Activated naive CD4-positive, alpha-beta T cell treated with anti-CD3 and anti-CD28 coated beads, Interleukin-2, amount 50 U/mL, for 72 hours (primary cell): ENCODE results near the gene TIPIN. TPM values are rescaled to one million over a fixed set of nuclear protein-coding genes. Genes with fewer than 3 reads are reported as not detected.
"Not testable (repeated sequence)": the region's sequence is repeated elsewhere in the genome, so short reads cannot be mapped to it uniquely, and the experiment has no call there.

ENCODE experiments used
- ATAC-seq, 2 donors: fragments of 150-1000 bp; cut with Tn5 transposase; 2 replicates each; pipeline ENCODE4 v1.10.0; 2021; ENCODE audit warnings: mild to moderate bottlenecking in 2 of 2, moderate library complexity in 2 of 2
- DNase-seq, 2 donors: peaks; one replicate each; pipeline ENCODE4 v3.0.0; 2021 to 2022; ENCODE audit warnings: low spot score in 2 of 2
- H3K27ac Mint-ChIP-seq, 2 donors: one replicate each; pipeline ENCODE4 v1.8.0; 2022; ENCODE audit warnings: mild to moderate bottlenecking in 2 of 2, mixed read lengths in 2 of 2
- H3K36me3 Mint-ChIP-seq, 2 donors: one replicate each; pipeline ENCODE4 v1.8.0; 2022; ENCODE audit warnings: mixed read lengths in 2 of 2
- H3K9me3 Mint-ChIP-seq, 2 donors: one replicate each; pipeline ENCODE4 v1.8.0; 2022; ENCODE audit warnings: mixed read lengths in 2 of 2
- total RNA-seq, 2 donors: library from RNA; stranded (reverse); gene quantifications; one replicate each; pipeline ENCODE4 v1.2.3, GENCODE V29; 2022

TIPIN gene
- total RNA-seq, 2 donors from 2014 or later, result 27.9 to 36.3 TPM

GRCh38 chr15:66389098-66389858, 32.8 kb upstream of the TIPIN start:
- ATAC-seq (no peak), DNase-seq (no peak)
- Mint-ChIP-seq H3K36me3 (peaks cover 17 to 50% of the 10 kb centered on the region in 2 donors), H3K9me3 (no peaks in the 10 kb centered on the region), H3K27ac (peak overlapping the region; percentile 19 to 46)

GRCh38 chr15:66388576-66388975, 32.1 kb upstream of the TIPIN start:
- peaks cover 17 to 50% of the 10 kb centered on the region in 2 donors for H3K36me3 Mint-ChIP-seq
- H3K27ac Mint-ChIP-seq, result peak overlapping the region; percentile 46 to 57
- ATAC-seq (no peak), DNase-seq (no peak)
- H3K9me3 Mint-ChIP-seq, result no peaks in the 10 kb centered on the region

- no peaks in the 10 kb centered on the region for H3K9me3 Mint-ChIP-seq
- ATAC-seq (no peak), DNase-seq (no peak)
- peak overlapping the region; percentile 89 to 90 for H3K27ac Mint-ChIP-seq
- H3K36me3 Mint-ChIP-seq, result peaks cover 17 to 47% of the 10 kb centered on the region in 2 donors
Measured at GRCh38 chr15:66388043-66388363, 31.5 kb upstream of the TIPIN start.

DNA sequence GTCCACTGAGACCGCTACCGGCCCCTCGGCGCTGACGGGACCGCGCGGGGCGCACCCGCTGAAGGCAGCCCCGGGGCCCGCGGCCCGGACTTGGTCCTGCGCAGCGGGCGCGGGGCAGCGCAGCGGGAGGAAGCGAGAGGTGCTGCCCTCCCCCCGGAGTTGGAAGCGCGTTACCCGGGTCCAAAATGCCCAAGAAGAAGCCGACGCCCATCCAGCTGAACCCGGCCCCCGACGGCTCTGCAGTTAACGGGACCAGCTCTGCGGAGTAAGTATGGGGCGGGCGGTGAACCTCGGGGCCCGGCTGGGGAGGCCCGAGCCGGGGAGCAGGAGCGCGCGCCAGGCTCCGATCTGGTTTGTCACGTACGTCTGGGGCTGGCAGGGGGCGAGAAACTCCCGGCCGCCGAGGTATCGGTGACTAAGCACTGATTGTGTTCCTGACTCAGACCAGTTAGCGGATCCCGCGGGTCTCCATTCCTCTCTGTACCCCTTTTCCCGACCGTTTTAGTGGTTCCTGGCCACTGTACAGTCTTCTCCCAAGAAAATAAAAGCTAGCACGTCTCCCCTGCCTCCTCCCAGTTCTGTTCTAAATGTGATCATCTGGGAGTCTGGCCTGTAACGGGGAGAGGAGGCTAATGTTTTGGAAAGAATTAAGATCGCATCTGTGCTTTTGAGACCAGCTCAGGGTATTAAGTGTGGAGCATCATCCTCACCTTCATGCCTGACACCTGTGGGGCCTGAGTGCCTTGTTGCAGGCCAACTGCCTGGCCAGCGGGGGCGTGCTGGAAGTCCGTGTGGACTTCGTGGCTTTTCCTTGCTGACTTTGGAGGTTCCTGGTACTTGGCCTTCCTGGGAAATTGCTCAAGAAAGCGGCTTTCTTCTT, 30.9 kb upstream of the TIPIN start:
- peak overlapping the region; percentile 89 to 90 for H3K27ac Mint-ChIP-seq
- DNase-seq (peak; percentile 74 to 82), ATAC-seq (peak; percentile 62 to 64)
- peaks cover 17 to 43% of the 10 kb centered on the region in 2 donors for H3K36me3 Mint-ChIP-seq
- no peaks in the 10 kb centered on the region for H3K9me3 Mint-ChIP-seq

DNA sequence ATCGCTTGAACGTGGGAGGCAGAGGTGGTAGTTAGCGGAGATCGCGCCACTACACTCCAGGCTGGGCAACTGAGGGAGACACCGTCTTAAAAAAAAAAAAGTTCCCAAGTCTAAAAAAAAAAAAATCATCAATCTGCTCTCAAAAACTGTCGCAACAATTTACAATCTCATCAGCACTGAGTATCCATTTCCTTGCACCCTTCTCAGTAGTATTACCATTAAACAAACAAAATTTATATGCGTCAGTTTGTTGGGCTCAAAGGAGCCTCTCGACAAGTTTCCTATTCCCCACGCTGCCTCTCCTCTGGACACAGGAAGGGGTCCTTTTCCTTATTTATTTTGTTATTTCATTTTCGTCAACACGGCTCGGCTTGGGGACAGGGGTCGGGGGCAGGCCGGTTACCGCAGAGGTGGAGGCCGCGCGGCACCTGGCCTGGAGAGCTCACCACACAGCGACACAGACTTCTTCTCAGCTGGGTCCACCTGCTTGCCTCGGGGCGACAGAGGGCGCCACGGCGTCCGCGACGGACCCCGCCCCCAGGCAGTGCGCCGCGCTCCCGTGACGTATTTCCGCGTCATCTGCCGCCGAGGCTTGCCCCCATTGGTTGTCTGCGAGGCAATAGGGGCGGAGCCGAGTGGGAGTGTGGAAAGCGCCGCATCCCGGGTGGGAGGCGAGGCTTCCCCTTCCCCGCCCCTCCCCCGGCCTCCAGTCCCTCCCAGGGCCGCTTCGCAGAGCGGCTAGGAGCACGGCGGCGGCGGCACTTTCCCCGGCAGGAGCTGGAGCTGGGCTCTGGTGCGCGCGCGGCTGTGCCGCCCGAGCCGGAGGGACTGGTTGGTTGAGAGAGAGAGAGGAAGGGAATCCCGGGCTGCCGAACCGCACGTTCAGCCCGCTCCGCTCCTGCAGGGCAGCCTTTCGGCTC, 30.0 kb upstream of the TIPIN start, which contains the start of gene MAP2K1:
Gene MAP2K1, plus strand, starts transcription at position 709 of the 920 bp plus-strand sequence. CDS start 436 bp downstream, outside the sequence.
- Mint-ChIP-seq H3K36me3 (peaks cover 17 to 35% of the 10 kb centered on the region in 2 donors), H3K27ac (peak within 1 kb of the TSS; percentile 90 to 98), H3K9me3 (no peaks in the 10 kb centered on the region)
- ATAC-seq (peak; percentile 85 to 88), DNase-seq (peak; percentile 97 to 98)

DNA sequence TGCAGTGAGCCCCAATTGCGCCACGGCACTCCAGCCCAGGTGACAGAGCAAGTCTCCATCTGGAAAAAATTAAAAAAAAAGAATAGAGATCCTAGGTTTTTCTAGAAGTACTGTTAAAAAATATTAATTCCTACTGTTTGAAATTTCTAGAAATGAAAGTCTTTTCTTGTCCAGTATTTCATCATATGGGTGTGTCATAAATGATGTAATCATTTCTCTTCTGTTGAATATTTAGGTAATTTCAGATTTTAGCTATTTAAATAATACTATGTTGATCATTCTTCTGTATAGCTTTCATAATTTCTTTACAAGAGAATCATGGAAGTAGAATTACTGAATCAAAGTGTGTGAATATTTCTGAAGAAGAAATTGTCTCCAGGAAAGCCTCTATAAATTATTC, 24.9 kb upstream of the TIPIN start:
- not testable (repeated sequence) for H3K9me3 Mint-ChIP-seq, H3K27ac Mint-ChIP-seq, ATAC-seq, DNase-seq, H3K36me3 Mint-ChIP-seq

DNA sequence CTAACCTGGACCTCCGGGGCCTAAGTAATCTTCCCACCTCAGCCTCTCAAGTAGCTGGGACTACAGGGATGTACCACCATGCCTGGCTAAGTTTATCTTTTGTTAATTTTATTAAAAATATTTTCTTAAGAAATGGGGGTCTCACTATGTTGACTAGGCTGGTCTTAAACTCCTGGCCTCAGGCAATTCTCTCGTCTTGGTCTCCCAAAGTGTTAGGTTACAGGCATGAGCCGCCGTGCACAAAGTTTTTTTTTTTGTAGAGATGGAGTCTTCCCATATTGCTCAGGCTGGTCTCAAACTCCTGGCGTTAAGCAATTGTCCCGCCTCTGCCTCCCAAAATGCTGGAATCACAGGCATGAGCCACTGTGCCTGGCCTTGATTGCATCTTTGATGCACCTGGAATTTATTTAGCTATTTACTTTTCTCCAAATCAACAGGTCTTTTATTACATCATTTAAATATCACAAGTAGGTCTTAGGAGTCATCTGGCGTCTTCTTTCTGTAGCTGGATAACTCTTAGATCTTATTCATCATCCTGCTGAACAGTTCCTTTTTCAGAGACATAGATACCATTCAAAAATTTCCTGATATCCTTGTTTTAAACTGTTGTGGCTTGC, 22.4 kb upstream of the TIPIN start:
- H3K36me3 Mint-ChIP-seq, result peaks cover 0 to 13% of the 10 kb centered on the region in 2 donors
- H3K9me3 Mint-ChIP-seq, result peaks cover 0 to 5% of the 10 kb centered on the region in 2 donors
- ATAC-seq (no peak), DNase-seq (no peak)
- no peak overlapping the region for H3K27ac Mint-ChIP-seq

DNA sequence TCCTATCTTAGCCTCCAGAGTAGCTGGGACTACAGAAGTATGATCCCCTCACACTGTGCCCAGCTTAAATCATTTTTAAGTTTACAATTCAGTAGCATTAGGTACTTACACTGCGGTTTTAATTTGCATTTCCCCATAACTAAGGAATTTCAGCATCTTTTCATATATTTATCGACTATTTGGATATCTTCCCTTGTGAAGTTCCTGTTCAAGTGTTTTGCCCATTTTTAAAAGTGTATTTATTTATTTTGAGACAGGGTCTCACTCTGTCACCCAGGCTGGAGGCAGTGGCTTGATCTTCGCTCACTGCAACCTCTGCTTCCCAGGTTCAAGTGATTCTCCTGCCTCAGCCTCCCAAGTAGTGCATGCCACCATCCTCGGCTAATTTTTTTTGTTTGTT, 17.7 kb upstream of the TIPIN start:
- H3K27ac Mint-ChIP-seq, result no peak overlapping the region
- ATAC-seq (no peak), DNase-seq (no peak)
- H3K36me3 Mint-ChIP-seq, result peaks cover 0 to 13% of the 10 kb centered on the region in 2 donors
- H3K9me3 Mint-ChIP-seq, result peaks cover 0 to 5% of the 10 kb centered on the region in 2 donors

- Mint-ChIP-seq H3K9me3 (peaks cover 0 to 4% of the 10 kb centered on the region in 2 donors), H3K36me3 (peaks cover 0 to 11% of the 10 kb centered on the region in 2 donors), H3K27ac (peak overlapping the region; percentile 90 to 96)
- ATAC-seq (peak; percentile 83 to 91), DNase-seq (peak in 1 of 2 donors; percentile 18)
Measured at GRCh38 chr15:66369773-66370651, 13.5 kb upstream of the TIPIN start.

GRCh38 chr15:66364944-66365528, 8.6 kb upstream of the TIPIN start:
- no peaks in the 10 kb centered on the region for H3K9me3 Mint-ChIP-seq
- ATAC-seq (no peak), DNase-seq (no peak)
- no peak overlapping the region for H3K27ac Mint-ChIP-seq
- no peaks in the 10 kb centered on the region for H3K36me3 Mint-ChIP-seq

- Mint-ChIP-seq H3K36me3 (no peaks in the 10 kb centered on the region), H3K9me3 (no peaks in the 10 kb centered on the region), H3K27ac (no peak overlapping the region)
- DNase-seq (no peak), ATAC-seq (no peak)
Measured at GRCh38 chr15:66362776-66363175, 6.3 kb upstream of the TIPIN start.

DNA sequence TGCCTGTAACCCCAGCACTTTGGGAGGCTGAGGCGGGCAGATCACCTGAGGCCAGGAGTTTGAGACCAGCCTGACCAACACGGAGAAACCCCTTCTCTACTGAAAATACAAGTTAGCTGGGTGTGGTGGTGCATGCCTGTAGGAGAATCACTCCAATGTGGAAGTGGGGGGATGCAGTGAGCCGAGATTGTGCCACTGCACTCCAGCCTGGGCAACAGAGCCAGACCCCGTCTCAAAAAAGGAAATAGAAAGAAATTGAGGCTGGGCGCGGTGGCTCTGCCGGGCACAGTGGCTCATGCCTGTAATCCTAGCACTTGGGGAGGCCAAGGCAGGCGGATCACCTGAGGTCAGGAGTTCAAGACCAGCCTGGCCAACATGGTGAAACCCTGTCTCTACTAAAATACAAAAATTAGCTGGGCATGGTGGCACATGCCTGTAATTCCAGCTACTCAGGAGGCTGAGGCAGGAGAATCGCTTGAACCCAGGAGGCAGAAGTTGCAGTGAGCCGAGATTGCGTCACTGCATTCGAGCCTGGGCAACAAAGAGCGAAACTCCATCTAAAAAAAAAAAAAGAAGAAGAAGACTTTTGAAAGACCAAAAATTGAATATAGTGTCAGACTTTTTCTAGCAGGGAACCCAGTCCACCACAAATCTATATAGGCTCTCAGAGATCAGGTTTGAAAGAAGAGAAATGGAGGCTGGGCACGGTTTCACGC, 5.4 kb upstream of the TIPIN start:
- H3K9me3 Mint-ChIP-seq, ATAC-seq, DNase-seq, H3K36me3 Mint-ChIP-seq, H3K27ac Mint-ChIP-seq: not testable (repeated sequence)

- no peak for ATAC-seq
- H3K9me3 Mint-ChIP-seq, result no peaks in the 10 kb centered on the region
- no peak overlapping the region for H3K27ac Mint-ChIP-seq
- H3K36me3 Mint-ChIP-seq, result peaks cover 10 to 12% of the 10 kb centered on the region in 2 donors
- no peak for DNase-seq
Measured at GRCh38 chr15:66359740-66360139, 3.3 kb upstream of the TIPIN start.

DNA sequence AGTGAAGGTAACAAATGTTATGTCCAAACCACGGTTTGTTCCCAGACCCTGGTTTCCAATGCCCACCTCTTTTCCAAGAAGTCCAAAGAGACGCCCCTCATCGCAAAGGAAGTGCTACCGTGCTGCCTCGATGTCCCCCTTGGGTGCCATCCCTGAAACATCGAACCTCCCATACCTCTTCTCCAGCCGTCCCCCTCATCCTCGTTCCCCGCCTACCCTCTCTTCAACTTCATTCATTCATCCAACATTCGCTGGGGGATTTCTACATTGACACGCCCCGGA, 467 bp downstream of the TIPIN start:
- Mint-ChIP-seq H3K36me3 (peaks cover 16 to 26% of the 10 kb centered on the region in 2 donors), H3K9me3 (no peaks in the 10 kb centered on the region), H3K27ac (peak overlapping the region; percentile 94 to 99)
- no peak for ATAC-seq
- DNase-seq, result no peak
